Measurements from ENCODE around the gene BCORL1. TPM values are rescaled to one million over a fixed set of nuclear protein-coding genes. Genes with fewer than 3 reads are reported as not detected.
A peak's percentile ranks its signal among the peaks of the same experiment; 100 is the strongest.

The BCORL1 gene
- total RNA-seq, 2 experiments from 2014 or later, result 3.6 to 4.1 TPM

DNA sequence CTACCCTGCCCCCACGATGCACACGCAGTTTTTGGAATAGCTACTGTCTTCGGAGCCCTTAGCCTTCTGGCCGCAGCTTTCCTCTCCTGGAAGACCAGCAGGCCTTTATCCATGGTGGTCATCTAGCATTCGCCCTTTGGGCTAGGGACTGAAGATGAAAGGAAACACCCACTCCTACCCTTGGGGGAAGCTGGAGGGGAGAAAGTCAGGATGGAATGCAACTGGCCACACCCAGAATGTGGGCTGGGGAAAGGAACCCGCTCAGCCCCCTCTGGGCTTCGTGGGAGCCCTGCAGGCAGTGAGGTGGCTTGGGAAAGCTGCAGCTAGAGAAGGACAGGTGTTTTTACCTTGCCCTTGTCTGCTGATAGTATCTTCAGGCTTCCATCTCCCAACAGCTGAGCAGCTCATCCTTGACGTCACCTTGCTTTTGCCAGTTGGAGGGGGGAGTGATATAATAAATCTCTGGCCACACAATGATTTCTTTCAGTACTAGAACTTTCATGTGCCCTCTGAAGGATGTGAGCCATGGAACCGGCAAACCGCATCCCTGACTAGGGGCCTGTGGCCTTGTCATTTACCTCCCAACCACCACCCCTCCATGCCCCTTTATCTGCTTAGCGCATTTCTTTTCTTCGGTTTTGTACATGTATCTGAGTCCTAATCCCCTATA, 68.9 kb downstream of the BCORL1 start:
- intact Hi-C loops (cut with micrococcal nuclease), result no loop called here
- no peak for DNase-seq
- H3K4me1 Mint-ChIP-seq (ENCODE audit: low read depth), result no peaks in the 10 kb centered on the region
- H3K9me3 Mint-ChIP-seq, result no peaks in the 10 kb centered on the region
- no peaks in the 10 kb centered on the region for H3K27me3 Mint-ChIP-seq (ENCODE audit: low read depth)
- CTCF ChIA-PET, result no interaction called here
- H3K4me3 Mint-ChIP-seq, result no peak overlapping the region
- H3K36me3 Mint-ChIP-seq (ENCODE audit: low read depth), result no peaks in the 10 kb centered on the region
- no peak overlapping the region for H3K27ac Mint-ChIP-seq

- no peaks in the 10 kb centered on the region for H3K27me3 Mint-ChIP-seq (ENCODE audit: low read depth)
- no peaks in the 10 kb centered on the region for H3K36me3 Mint-ChIP-seq (ENCODE audit: low read depth)
- CTCF ChIA-PET, result no interaction called here
- intact Hi-C loops (cut with micrococcal nuclease), result no loop called here
- H3K4me1 Mint-ChIP-seq (ENCODE audit: low read depth), result no peaks in the 10 kb centered on the region
- no peak overlapping the region for H3K27ac Mint-ChIP-seq
- no peak for DNase-seq
- H3K4me3 Mint-ChIP-seq, result no peak overlapping the region
- no peaks in the 10 kb centered on the region for H3K9me3 Mint-ChIP-seq
Measured at GRCh38 chrX:130053236-130053635, 70.8 kb downstream of the BCORL1 start.

DNA sequence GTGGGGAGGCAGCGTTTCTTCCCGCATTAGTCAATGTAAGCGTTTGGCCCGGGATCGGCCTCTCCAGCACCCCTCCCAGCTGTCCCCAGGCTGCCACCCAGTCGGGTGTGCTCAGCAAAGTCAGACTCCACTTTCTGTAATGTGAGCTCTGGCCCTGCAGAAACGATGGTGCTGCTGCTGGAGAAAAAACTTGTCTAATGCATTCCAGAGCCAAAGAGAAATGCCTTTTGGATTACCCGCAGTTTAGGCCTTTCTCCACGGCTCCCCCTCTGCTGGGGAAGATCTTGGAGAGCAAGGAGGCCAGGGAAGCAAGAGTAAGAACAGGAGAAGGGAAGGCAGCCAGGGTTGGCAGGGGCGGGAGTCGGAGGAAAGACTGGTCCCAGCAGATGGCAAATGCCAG, 72.7 kb downstream of the BCORL1 start:
- Mint-ChIP-seq H3K4me1 (ENCODE audit: low read depth) (no peaks in the 10 kb centered on the region), H3K36me3 (ENCODE audit: low read depth) (no peaks in the 10 kb centered on the region), H3K27me3 (ENCODE audit: low read depth) (no peaks in the 10 kb centered on the region), H3K4me3 (no peak overlapping the region), H3K9me3 (no peaks in the 10 kb centered on the region), H3K27ac (no peak overlapping the region)
- intact Hi-C loops (cut with micrococcal nuclease), result no loop called here
- CTCF ChIA-PET, result no interaction called here
- no peak for DNase-seq

- H3K4me3 Mint-ChIP-seq, result no peak overlapping the region
- intact Hi-C loops (cut with micrococcal nuclease), result no loop called here
- H3K27me3 Mint-ChIP-seq (ENCODE audit: low read depth), result no peaks in the 10 kb centered on the region
- no peak overlapping the region for H3K27ac Mint-ChIP-seq
- no peaks in the 10 kb centered on the region for H3K36me3 Mint-ChIP-seq (ENCODE audit: low read depth)
- no peak for DNase-seq
- H3K9me3 Mint-ChIP-seq, result no peaks in the 10 kb centered on the region
- CTCF ChIA-PET, result no interaction called here
- H3K4me1 Mint-ChIP-seq (ENCODE audit: low read depth), result no peaks in the 10 kb centered on the region
Measured at GRCh38 chrX:130055899-130056298, 73.5 kb downstream of the BCORL1 start.

GRCh38 chrX:130057209-130057608, 74.8 kb downstream of the BCORL1 start:
- H3K36me3 Mint-ChIP-seq (ENCODE audit: low read depth), result no peaks in the 10 kb centered on the region
- no peaks in the 10 kb centered on the region for H3K9me3 Mint-ChIP-seq
- intact Hi-C loops (cut with micrococcal nuclease), result no loop called here
- no peaks in the 10 kb centered on the region for H3K27me3 Mint-ChIP-seq (ENCODE audit: low read depth)
- H3K4me3 Mint-ChIP-seq, result no peak overlapping the region
- no peaks in the 10 kb centered on the region for H3K4me1 Mint-ChIP-seq (ENCODE audit: low read depth)
- no peak for DNase-seq
- no peak overlapping the region for H3K27ac Mint-ChIP-seq
- CTCF ChIA-PET, result no interaction called here

DNA sequence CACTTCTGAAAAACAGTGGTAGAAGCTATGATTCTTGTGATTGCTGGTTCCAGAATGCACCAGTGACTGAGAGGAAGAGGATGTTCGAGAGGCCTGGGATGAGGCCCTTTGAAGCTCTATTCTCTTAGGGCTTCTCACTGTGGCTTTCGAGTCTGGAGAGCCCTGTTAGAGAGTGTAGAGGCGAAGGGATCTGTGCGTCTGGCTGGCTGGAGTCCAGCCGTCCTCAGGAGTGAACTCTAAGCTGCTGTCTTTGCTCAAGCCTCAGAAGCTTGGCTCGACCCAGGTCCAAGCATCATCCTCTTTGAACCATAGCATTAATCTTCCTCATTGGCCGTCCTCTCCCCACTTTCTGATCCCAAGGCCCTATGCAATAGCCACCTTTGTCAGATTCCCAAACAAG, 76.2 kb downstream of the BCORL1 start:
- no peaks in the 10 kb centered on the region for H3K9me3 Mint-ChIP-seq
- no peaks in the 10 kb centered on the region for H3K4me1 Mint-ChIP-seq (ENCODE audit: low read depth)
- H3K27ac Mint-ChIP-seq, result no peak overlapping the region
- CTCF ChIA-PET, result interaction anchor here (1.0 to 3.8 kb wide), 2 partner anchors 133 to 449 kb away, joined by 3 to 20 read pairs; no protein-coding TSS in a partner anchor
- intact Hi-C loops (cut with micrococcal nuclease), result no loop called here
- H3K4me3 Mint-ChIP-seq, result no peak overlapping the region
- H3K27me3 Mint-ChIP-seq (ENCODE audit: low read depth), result no peaks in the 10 kb centered on the region
- no peak for DNase-seq
- H3K36me3 Mint-ChIP-seq (ENCODE audit: low read depth), result no peaks in the 10 kb centered on the region

DNA sequence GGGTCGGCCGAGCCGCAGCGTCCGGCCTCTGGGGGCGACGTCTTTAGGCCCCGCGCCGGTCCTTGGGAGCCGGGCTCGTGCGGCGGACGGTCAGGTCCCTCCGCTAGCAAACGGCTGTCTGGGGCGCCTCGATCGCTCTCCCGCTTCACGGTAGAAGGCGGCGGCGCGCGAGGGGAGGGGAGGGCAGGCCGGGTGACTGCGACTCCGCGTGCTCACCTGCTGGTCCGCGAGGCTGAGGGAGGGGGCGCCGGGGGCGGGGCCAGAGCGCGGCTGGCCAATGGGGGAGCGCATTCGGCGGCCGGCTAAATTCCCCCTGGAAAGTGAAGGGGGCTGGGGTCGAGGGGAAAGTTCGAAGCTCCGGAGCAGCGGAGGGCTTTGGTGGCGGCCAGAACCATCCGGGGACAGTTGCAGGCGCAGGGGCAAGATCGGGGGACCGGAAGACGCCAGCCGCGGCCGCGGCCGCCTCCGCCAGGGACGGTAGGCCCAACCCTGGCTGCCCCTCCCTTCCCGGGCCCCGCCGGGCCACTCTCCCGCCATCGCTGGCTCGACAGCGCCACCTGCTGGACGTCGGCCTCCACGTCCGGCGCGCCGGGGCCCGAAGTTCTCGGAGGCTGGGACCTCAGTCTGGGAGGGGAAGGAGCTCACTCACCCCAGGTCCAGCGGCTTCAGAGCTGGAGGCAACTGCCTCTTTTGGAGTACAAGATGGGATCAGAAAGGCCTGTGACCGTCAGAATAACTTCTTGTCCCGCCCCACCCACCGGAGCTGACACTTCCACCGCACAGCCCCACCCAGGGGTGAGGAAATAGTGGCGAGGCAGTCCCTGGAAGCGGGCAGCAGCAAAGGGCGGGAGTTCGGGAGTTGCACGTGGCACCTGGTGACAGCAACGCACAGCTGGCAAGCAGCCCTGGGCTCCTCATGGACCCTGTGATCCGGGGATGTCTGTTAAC, 78.0 kb downstream of the BCORL1 start:
- CTCF ChIA-PET, result interaction anchor here (0.5 to 3.8 kb wide), 36 partner anchors 9 to 520 kb away, joined by 3 to 20 read pairs (median 4); partner anchors contain the start of genes APLN, OCRL and UTP14A
- Mint-ChIP-seq H3K4me3 (peak overlapping the region; percentile 71), H3K36me3 (ENCODE audit: low read depth) (no peaks in the 10 kb centered on the region), H3K9me3 (no peaks in the 10 kb centered on the region), H3K27ac (no peak overlapping the region), H3K4me1 (ENCODE audit: low read depth) (no peaks in the 10 kb centered on the region), H3K27me3 (ENCODE audit: low read depth) (no peaks in the 10 kb centered on the region)
- DNase-seq, result peak; percentile 83
- intact Hi-C loops (cut with micrococcal nuclease), result loop anchor here (1.0 to 2.0 kb wide), 5 partner anchors 36 to 453 kb away; partner anchors contain the start of gene BCORL1

DNA sequence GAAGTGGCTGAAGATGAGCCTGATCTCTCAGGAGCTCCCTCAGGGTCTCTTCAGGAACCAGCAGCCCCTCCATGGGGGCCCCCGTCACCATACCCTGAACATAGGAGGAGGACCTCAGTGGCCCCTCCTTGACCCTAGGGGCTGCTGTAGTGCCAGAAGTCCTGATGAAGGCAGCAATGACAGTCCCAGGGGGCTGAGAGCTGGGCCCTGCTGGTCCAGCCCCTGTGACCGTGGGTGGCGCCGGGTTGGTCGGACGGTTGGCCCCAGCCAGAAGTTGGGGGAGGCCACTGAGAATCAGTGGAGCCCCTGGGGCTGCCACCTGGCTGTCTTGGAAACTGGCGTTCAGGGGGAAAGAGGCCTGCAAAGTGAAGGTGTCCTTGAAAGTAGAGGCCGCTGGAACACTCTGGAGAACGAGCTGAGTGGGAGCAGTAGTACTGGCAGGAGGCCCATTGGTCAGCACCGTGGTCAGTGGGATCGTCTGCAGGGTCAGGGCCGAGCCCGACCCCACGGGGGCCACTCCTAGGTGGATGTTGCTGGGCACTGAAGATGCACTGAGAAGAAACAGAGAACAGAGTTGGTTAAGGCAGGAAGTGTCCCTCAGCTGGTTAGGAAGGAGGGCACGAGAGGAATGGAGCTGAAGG, 84.7 kb downstream of the BCORL1 start:
- Mint-ChIP-seq H3K9me3 (no peaks in the 10 kb centered on the region), H3K4me3 (no peak overlapping the region), H3K27ac (no peak overlapping the region), H3K36me3 (ENCODE audit: low read depth) (peaks cover 3% of the 10 kb centered on the region), H3K27me3 (ENCODE audit: low read depth) (no peaks in the 10 kb centered on the region), H3K4me1 (ENCODE audit: low read depth) (no peaks in the 10 kb centered on the region)
- no peak for DNase-seq
- CTCF ChIA-PET, result interaction anchor here (3.8 kb wide), 1 partner anchor 13 kb away, joined by 14 read pairs; no protein-coding TSS in a partner anchor
- intact Hi-C loops (cut with micrococcal nuclease), result no loop called here

- CTCF ChIA-PET, result interaction anchor here (1.2 to 1.5 kb wide), 2 partner anchors 8 to 11 kb away, joined by 4 to 5 read pairs; no protein-coding TSS in a partner anchor
- no peak overlapping the region for H3K4me3 Mint-ChIP-seq
Measured at GRCh38 chrX:130071611-130072344, 89.3 kb downstream of the BCORL1 start.

DNA sequence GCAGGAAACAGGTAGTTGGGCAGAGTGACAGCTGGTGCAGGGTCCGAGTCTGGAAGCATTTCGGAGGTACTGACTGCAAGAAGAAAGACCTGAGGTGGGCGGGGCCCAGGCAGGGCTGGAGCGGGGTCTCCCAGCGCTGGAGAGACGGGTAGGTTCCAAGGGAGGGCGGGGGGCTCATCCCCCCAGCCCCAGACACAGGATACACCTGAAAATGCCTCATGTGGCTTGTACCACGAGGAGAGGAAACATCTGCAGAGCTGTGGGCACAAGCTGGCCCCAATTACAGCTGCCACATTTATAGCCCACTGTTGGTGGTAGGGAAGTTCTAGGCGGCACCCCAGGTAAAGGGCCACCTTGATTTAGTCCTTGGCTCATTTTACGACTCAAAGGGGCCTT, 89.9 kb downstream of the BCORL1 start:
- H3K9me3 Mint-ChIP-seq, result no peaks in the 10 kb centered on the region
- no peak for DNase-seq
- intact Hi-C loops (cut with micrococcal nuclease), result no loop called here
- no peaks in the 10 kb centered on the region for H3K27me3 Mint-ChIP-seq (ENCODE audit: low read depth)
- no peaks in the 10 kb centered on the region for H3K4me1 Mint-ChIP-seq (ENCODE audit: low read depth)
- H3K27ac Mint-ChIP-seq, result no peak overlapping the region
- CTCF ChIA-PET, result interaction anchor here (1.5 kb wide), 1 partner anchor 12 kb away, joined by 4 read pairs; no protein-coding TSS in a partner anchor
- peaks cover 4% of the 10 kb centered on the region for H3K36me3 Mint-ChIP-seq (ENCODE audit: low read depth)
- H3K4me3 Mint-ChIP-seq, result no peak overlapping the region

More at GRCh38 chrX:130071611-130072344, 89.3 kb downstream of the BCORL1 start:
- H3K4me1 Mint-ChIP-seq (ENCODE audit: low read depth), result no peaks in the 10 kb centered on the region
- H3K36me3 Mint-ChIP-seq (ENCODE audit: low read depth), result peaks cover 4% of the 10 kb centered on the region
- no peak for DNase-seq
- no peak overlapping the region for H3K27ac Mint-ChIP-seq
- intact Hi-C loops (cut with micrococcal nuclease), result no loop called here
- H3K9me3 Mint-ChIP-seq, result no peaks in the 10 kb centered on the region
- H3K27me3 Mint-ChIP-seq (ENCODE audit: low read depth), result no peaks in the 10 kb centered on the region

DNA sequence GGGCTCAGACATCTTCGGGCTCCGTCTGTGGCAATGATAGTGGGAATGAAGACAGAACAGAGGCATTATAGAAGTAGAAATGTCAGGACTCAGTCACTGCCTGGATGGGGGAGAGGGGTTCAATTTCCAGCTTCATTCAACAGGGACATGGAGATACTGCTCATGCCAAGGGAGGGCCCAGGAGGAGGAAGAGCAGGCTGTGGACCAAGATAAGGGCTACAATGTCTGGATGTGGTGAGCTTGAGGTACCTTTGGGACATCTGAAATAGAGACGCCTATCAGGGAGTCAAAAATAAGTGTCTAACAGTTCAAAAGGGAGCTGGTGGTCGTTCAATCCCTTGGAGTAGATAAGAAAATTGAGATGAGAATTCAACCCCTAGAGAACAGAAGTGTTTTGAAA, 93.3 kb downstream of the BCORL1 start:
- Mint-ChIP-seq H3K4me1 (ENCODE audit: low read depth) (peaks cover 6% of the 10 kb centered on the region), H3K36me3 (ENCODE audit: low read depth) (peaks cover 5% of the 10 kb centered on the region), H3K9me3 (no peaks in the 10 kb centered on the region), H3K27ac (no peak overlapping the region), H3K27me3 (ENCODE audit: low read depth) (no peaks in the 10 kb centered on the region), H3K4me3 (no peak overlapping the region)
- intact Hi-C loops (cut with micrococcal nuclease), result no loop called here
- no peak for DNase-seq
- CTCF ChIA-PET, result no interaction called here

Data from activated naive CD4-positive, alpha-beta T cell treated with anti-CD3 and anti-CD28 coated beads for 36 hours (primary cell).